HepG2 (cell line): ENCODE measurements around the gene OR6S1. TPM values are rescaled to one million over a fixed set of nuclear protein-coding genes. Genes with fewer than 3 reads are reported as not detected.

Experiments used
- CBX1 ChIP-seq: IDR thresholded peaks from one replicate; pipeline ENCODE4 v1.6.1; 2016; ENCODE audit warnings: antibody characterized with exemption, low read depth
- CREB1 ChIP-seq, 2 experiments: fragments of 450-650 bp in 1 of 2; IDR thresholded peaks; 2 replicates each; pipeline ENCODE4 v1.6.1; 2016 to 2017; ENCODE audit warnings: control low read depth in 1 of 2, mild to moderate bottlenecking in 1 of 2, missing compliant biosample characterization in 1 of 2, missing genetic modification characterization in 1 of 2
- GMEB1 ChIP-seq: sonication (generic); formaldehyde crosslinking; IDR thresholded peaks from 2 replicates; pipeline ENCODE4 v1.5.1; 2020; ENCODE audit warnings: missing genetic modification reagents, mild to moderate bottlenecking, borderline replicate concordance
- HNRNPLL ChIP-seq: fragments of 200-400 bp; formaldehyde crosslinking; IDR thresholded peaks from 2 replicates; pipeline ENCODE4 v1.6.1; 2017; ENCODE audit warnings: mild to moderate bottlenecking, low read depth, low read length; ENCODE audit not compliant: poor library complexity, severe bottlenecking
- IKZF4 ChIP-seq: sonication (generic); formaldehyde crosslinking; IDR thresholded peaks from 2 replicates; pipeline ENCODE4 v1.5.1; 2020; ENCODE audit warnings: borderline replicate concordance, mild to moderate bottlenecking, low read depth, missing genetic modification reagents; ENCODE audit errors: not compliant biosample characterization
- IRF9 ChIP-seq: sonication (generic); formaldehyde crosslinking; IDR thresholded peaks from 2 replicates; pipeline ENCODE4 v1.8.0; 2022; ENCODE audit warnings: missing genetic modification reagents, mild to moderate bottlenecking, borderline replicate concordance
- MED1 ChIP-seq: sonication (generic); formaldehyde crosslinking; IDR thresholded peaks from 2 replicates; pipeline ENCODE4 v1.4.0; 2020; ENCODE audit warnings: missing genetic modification reagents
- NBN ChIP-seq: fragments of 450-650 bp; conservative IDR thresholded peaks from 2 replicates; pipeline ENCODE4 v1.6.1; 2017
- NKX3-1 ChIP-seq: sonication (generic); formaldehyde crosslinking; IDR thresholded peaks from 2 replicates; pipeline ENCODE4 v1.5.0; 2020; ENCODE audit warnings: missing genetic modification reagents
- TGIF2 ChIP-seq: IDR thresholded peaks from 2 replicates; pipeline ENCODE4 v1.6.1; 2016; ENCODE audit warnings: control low read depth, missing compliant biosample characterization
- ZKSCAN1 ChIP-seq: fragments of 150-350 bp; IDR thresholded peaks from 2 replicates; pipeline ENCODE4 v1.6.1; 2014; ENCODE audit warnings: low read length
- ZNF17 ChIP-seq: sonication (generic); formaldehyde crosslinking; IDR thresholded peaks from 2 replicates; pipeline ENCODE4 v1.5.0; 2020; ENCODE audit warnings: mild to moderate bottlenecking, missing genetic modification reagents
- ZNF543 ChIP-seq: sonication (generic); formaldehyde crosslinking; IDR thresholded peaks from 2 replicates; pipeline ENCODE4 v1.4.0; 2020; ENCODE audit warnings: mild to moderate bottlenecking, missing genetic modification reagents
- ZNF569 ChIP-seq: sonication (generic); formaldehyde crosslinking; IDR thresholded peaks from 2 replicates; pipeline ENCODE4 v1.5.0; 2020; ENCODE audit warnings: mild to moderate bottlenecking, missing genetic modification reagents, moderate library complexity, borderline replicate concordance
- ZNF841 ChIP-seq: sonication (generic); formaldehyde crosslinking; IDR thresholded peaks from 2 replicates; pipeline ENCODE4 v1.8.1; 2023; ENCODE audit warnings: missing genetic modification reagents, borderline replicate concordance
- polyA plus RNA-seq, 8 experiments: library from polyadenylated mRNA; depleted of rRNA in 3 of 8; stranded (reverse) in 7 of 8; unstranded in 1 of 8; fragments of >200 nt; fragmentation: Illumina TruSeq in 4 of 8; extraction: Trizol in 4 of 8; gene quantifications; 2 replicates each; pipeline versions ENCODE4 v1.2.1 to v1.2.3, GENCODE V29; 2011 to 2016; ENCODE audit warnings: low read depth in 4 of 8, missing spikeins in 1 of 8, mixed read lengths in 1 of 8; ENCODE audit not compliant: insufficient read depth in 1 of 8
- total RNA-seq, 5 experiments: library from RNA; depleted of rRNA; stranded (reverse); fragments of >200 nt; fragmentation: Illumina TruSeq; extraction: Trizol; gene quantifications; 2 replicates each; pipeline ENCODE4 v1.2.3, GENCODE V29; 2016; ENCODE audit warnings: low read depth in 1 of 5
- TF ChIP-seq, protein P1 (sequence below): sonication (generic); formaldehyde crosslinking; IDR thresholded peaks from 2 replicates; pipeline ENCODE4 v1.4.0; 2020; ENCODE audit warnings: missing genetic modification reagents
- TF ChIP-seq, protein P2 (sequence below): sonication (generic); formaldehyde crosslinking; IDR thresholded peaks from 2 replicates; pipeline ENCODE4 v1.9.0; 2021; ENCODE audit warnings: missing genetic modification reagents, borderline replicate concordance
- TF ChIP-seq, protein P3 (sequence below): sonication (generic); formaldehyde crosslinking; IDR thresholded peaks from 2 replicates; pipeline ENCODE4 v1.5.0; 2020; ENCODE audit warnings: missing genetic modification reagents, mild to moderate bottlenecking, borderline replicate concordance

Gene OR6S1
- total and polyA plus RNA-seq, 2 of the 13 experiments (the other 11 are each of a cell fraction or from before 2014, with no cell fraction given): 0.09 TPM; not detected in 1

DNA sequence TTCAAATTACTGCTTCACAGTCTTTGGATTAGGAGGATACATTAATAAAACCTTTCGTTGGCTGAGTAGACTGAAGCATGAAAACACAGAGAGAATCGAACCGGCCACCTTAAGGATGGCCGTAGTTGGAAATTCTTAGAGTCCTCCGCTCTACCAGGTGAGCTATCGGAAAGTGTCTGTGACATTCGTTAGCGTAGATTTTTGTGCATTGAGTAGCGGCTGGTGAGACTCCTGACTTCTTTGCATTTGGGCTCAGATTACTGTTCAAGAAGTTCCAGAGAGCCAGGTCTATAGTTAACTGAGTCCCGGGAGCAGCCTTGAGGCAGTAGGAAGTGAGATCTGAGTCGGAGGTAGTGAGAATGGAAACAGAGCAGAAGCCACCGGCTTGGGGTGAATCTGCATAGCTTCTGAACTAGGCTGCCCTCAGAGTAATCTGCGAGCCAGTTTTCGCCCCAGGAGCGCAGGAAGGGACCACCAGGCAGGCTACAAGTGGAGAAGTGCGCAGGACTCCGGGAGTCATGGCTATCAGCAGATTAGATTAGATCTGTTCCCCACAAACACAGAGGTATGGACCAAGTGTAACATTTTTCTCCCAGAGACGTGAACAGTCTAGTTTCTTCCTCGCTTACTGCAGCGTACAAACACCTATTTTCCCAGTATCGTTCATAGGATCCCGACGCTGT, 11.0 kb downstream of the OR6S1 start (continued):
- TF ChIP-seq GMEB1 (CRISPR knock-in tag) (no peak; the same call in 1 of the 2 replicates), TGIF2 (CRISPR knock-in tag) (no peak; the same call in 1 of the 2 replicates), NBN (no peak), NKX3-1 (CRISPR knock-in tag) (0 out of 2 replicates have a peak, but pooled peaks have one; percentile 34), CREB1 (IDR thresholded peaks at IDR 0.05) (no peak), CREB1 (CRISPR knock-in tag; IDR thresholded peaks at IDR 0.05) (no peak), IRF9 (CRISPR knock-in tag) (no peak), HNRNPLL (peak; percentile 44), CBX1 (no peak), ZNF841 (no peak), IKZF4 (no peak), ZNF543 (CRISPR knock-in tag) (peak; percentile 63; the same call in 1 of the 2 replicates), ZNF569 (no peak), MED1 (CRISPR knock-in tag) (peak; percentile 32; the same call in 1 of the 2 replicates), ZKSCAN1 (peak; percentile 16; the same call in 1 of the 2 replicates), ZNF17 (CRISPR knock-in tag) (no peak)
- TF ChIP-seq, protein P1, sequence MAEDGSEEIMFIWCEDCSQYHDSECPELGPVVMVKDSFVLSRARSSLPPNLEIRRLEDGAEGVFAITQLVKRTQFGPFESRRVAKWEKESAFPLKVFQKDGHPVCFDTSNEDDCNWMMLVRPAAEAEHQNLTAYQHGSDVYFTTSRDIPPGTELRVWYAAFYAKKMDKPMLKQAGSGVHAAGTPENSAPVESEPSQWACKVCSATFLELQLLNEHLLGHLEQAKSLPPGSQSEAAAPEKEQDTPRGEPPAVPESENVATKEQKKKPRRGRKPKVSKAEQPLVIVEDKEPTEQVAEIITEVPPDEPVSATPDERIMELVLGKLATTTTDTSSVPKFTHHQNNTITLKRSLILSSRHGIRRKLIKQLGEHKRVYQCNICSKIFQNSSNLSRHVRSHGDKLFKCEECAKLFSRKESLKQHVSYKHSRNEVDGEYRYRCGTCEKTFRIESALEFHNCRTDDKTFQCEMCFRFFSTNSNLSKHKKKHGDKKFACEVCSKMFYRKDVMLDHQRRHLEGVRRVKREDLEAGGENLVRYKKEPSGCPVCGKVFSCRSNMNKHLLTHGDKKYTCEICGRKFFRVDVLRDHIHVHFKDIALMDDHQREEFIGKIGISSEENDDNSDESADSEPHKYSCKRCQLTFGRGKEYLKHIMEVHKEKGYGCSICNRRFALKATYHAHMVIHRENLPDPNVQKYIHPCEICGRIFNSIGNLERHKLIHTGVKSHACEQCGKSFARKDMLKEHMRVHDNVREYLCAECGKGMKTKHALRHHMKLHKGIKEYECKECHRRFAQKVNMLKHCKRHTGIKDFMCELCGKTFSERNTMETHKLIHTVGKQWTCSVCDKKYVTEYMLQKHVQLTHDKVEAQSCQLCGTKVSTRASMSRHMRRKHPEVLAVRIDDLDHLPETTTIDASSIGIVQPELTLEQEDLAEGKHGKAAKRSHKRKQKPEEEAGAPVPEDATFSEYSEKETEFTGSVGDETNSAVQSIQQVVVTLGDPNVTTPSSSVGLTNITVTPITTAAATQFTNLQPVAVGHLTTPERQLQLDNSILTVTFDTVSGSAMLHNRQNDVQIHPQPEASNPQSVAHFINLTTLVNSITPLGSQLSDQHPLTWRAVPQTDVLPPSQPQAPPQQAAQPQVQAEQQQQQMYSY (CRISPR knock-in tag): no peak
- TF ChIP-seq, protein P2, sequence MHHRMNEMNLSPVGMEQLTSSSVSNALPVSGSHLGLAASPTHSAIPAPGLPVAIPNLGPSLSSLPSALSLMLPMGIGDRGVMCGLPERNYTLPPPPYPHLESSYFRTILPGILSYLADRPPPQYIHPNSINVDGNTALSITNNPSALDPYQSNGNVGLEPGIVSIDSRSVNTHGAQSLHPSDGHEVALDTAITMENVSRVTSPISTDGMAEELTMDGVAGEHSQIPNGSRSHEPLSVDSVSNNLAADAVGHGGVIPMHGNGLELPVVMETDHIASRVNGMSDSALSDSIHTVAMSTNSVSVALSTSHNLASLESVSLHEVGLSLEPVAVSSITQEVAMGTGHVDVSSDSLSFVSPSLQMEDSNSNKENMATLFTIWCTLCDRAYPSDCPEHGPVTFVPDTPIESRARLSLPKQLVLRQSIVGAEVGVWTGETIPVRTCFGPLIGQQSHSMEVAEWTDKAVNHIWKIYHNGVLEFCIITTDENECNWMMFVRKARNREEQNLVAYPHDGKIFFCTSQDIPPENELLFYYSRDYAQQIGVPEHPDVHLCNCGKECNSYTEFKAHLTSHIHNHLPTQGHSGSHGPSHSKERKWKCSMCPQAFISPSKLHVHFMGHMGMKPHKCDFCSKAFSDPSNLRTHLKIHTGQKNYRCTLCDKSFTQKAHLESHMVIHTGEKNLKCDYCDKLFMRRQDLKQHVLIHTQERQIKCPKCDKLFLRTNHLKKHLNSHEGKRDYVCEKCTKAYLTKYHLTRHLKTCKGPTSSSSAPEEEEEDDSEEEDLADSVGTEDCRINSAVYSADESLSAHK (CRISPR knock-in tag): no peak
- TF ChIP-seq, protein P3, sequence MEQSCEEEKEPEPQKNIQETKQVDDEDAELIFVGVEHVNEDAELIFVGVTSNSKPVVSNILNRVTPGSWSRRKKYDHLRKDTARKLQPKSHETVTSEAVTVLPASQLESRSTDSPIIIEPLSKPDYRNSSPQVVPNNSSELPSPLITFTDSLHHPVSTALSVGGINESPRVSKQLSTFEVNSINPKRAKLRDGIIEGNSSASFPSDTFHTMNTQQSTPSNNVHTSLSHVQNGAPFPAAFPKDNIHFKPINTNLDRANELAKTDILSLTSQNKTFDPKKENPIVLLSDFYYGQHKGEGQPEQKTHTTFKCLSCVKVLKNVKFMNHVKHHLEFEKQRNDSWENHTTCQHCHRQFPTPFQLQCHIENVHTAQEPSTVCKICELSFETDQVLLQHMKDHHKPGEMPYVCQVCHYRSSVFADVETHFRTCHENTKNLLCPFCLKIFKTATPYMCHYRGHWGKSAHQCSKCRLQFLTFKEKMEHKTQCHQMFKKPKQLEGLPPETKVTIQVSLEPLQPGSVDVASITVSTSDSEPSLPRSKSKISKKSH (CRISPR knock-in tag): no peak
